Measurements from ENCODE around the gene DENND5B.

- TF ChIP-seq CTCF (IDR thresholded peaks at IDR 0.05) (no peak), JAZF1 (CRISPR knock-in tag; IDR thresholded peaks at IDR 0.05) (no peak), USF2 (CRISPR knock-in tag; IDR thresholded peaks at IDR 0.05) (no peak), ZNF281 (CRISPR knock-in tag; IDR thresholded peaks at IDR 0.05) (no peak), IRF2 (CRISPR knock-in tag; IDR thresholded peaks at IDR 0.05; ENCODE audit: borderline replicate concordance, low read depth) (no peak), ZNF138 (CRISPR knock-in tag; conservative IDR thresholded peaks at IDR 0.05) (no peak), ZBTB21 (CRISPR knock-in tag; IDR thresholded peaks at IDR 0.05; ENCODE audit: borderline replicate concordance) (no peak), SP1 (CRISPR knock-in tag; conservative IDR thresholded peaks at IDR 0.05) (no peak), NR3C1 (CRISPR knock-in tag; conservative IDR thresholded peaks at IDR 0.05; ENCODE audit: low read depth) (no peak)
- TF ChIP-seq, protein P1, sequence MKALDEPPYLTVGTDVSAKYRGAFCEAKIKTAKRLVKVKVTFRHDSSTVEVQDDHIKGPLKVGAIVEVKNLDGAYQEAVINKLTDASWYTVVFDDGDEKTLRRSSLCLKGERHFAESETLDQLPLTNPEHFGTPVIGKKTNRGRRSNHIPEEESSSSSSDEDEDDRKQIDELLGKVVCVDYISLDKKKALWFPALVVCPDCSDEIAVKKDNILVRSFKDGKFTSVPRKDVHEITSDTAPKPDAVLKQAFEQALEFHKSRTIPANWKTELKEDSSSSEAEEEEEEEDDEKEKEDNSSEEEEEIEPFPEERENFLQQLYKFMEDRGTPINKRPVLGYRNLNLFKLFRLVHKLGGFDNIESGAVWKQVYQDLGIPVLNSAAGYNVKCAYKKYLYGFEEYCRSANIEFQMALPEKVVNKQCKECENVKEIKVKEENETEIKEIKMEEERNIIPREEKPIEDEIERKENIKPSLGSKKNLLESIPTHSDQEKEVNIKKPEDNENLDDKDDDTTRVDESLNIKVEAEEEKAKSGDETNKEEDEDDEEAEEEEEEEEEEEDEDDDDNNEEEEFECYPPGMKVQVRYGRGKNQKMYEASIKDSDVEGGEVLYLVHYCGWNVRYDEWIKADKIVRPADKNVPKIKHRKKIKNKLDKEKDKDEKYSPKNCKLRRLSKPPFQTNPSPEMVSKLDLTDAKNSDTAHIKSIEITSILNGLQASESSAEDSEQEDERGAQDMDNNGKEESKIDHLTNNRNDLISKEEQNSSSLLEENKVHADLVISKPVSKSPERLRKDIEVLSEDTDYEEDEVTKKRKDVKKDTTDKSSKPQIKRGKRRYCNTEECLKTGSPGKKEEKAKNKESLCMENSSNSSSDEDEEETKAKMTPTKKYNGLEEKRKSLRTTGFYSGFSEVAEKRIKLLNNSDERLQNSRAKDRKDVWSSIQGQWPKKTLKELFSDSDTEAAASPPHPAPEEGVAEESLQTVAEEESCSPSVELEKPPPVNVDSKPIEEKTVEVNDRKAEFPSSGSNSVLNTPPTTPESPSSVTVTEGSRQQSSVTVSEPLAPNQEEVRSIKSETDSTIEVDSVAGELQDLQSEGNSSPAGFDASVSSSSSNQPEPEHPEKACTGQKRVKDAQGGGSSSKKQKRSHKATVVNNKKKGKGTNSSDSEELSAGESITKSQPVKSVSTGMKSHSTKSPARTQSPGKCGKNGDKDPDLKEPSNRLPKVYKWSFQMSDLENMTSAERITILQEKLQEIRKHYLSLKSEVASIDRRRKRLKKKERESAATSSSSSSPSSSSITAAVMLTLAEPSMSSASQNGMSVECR (CRISPR knock-in tag; IDR thresholded peaks at IDR 0.05; ENCODE audit: borderline replicate concordance), result no peak
- TF ChIP-seq, protein P2, sequence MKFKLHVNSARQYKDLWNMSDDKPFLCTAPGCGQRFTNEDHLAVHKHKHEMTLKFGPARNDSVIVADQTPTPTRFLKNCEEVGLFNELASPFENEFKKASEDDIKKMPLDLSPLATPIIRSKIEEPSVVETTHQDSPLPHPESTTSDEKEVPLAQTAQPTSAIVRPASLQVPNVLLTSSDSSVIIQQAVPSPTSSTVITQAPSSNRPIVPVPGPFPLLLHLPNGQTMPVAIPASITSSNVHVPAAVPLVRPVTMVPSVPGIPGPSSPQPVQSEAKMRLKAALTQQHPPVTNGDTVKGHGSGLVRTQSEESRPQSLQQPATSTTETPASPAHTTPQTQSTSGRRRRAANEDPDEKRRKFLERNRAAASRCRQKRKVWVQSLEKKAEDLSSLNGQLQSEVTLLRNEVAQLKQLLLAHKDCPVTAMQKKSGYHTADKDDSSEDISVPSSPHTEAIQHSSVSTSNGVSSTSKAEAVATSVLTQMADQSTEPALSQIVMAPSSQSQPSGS (CRISPR knock-in tag; IDR thresholded peaks at IDR 0.05; ENCODE audit: borderline replicate concordance, low read depth), result no peak
Measured at GRCh38 chr12:31583878-31584277, 7.1 kb downstream of the DENND5B start.
